Right ventricle myocardium superior (tissue), 1 donor: ENCODE measurements around the gene GATC. TPM values are rescaled to one million over a fixed set of nuclear protein-coding genes. Genes with fewer than 3 reads are reported as not detected.
"Not testable (repeated sequence)": the region's sequence is repeated elsewhere in the genome, so short reads cannot be mapped to it uniquely, and the experiment has no call there.

Experiments
- ATAC-seq: fragments of 200-7000 bp; cut with Tn5 transposase; one replicate; pipeline ENCODE4 v1.9.1; 2020; ENCODE audit warnings: mild to moderate bottlenecking; ENCODE audit not compliant: poor library complexity
- DNase-seq: peaks from one replicate; pipeline ENCODE4 v3.0.0-alpha.2; 2020
- intact Hi-C: fragments of 100-400 bp; cut with DNase I; formaldehyde crosslinking; loops from one replicate; pipeline ENCODE4 v1.11.2; 2022
- total RNA-seq: library from RNA; stranded (reverse); fragmentation: NEBNext Ultra II Directional; extraction: Animal tissue kit (Norgen Biotek cat#: 25700); gene quantifications from one replicate; pipeline ENCODE4 v1.2.1, GENCODE V29; 2021
- donor health status: DM: no; HTN: yes; CAD: no; lungs with severe emphysema.

The GATC gene
- total RNA-seq, 1 donor from 2014 or later = 13.0 TPM

- DNase-seq (peak; percentile 50), ATAC-seq (no peak)
- intact Hi-C loops = no loop called here
Observed at GRCh38 chr12:120466560-120467315, 20.5 kb downstream of the GATC start.

- no peak for ATAC-seq
- intact Hi-C loops = no loop called here
- DNase-seq = no peak
Observed at GRCh38 chr12:120467439-120467838, 21.2 kb downstream of the GATC start.

GRCh38 chr12:120468325-120468820 is 22.1 kb downstream of the GATC start:
- intact Hi-C loops = no loop called here
- ATAC-seq = peak; percentile 9
- peak; percentile 50 for DNase-seq

GRCh38 chr12:120468821-120469449 is 22.7 kb downstream of the GATC start:
- peak; percentile 56 for DNase-seq
- peak; percentile 28 for ATAC-seq
- intact Hi-C loops = no loop called here

- DNase-seq (peak; percentile 98), ATAC-seq (peak; percentile 98)
- intact Hi-C loops = no loop called here
Observed at GRCh38 chr12:120469450-120470149, 23.4 kb downstream of the GATC start, which contains the start of gene SRSF9. SRSF9 (minus strand) TSS chr12:120469748; CDS start chr12:120469609, 139 bp downstream.

- ATAC-seq (peak; percentile 26), DNase-seq (no peak)
- intact Hi-C loops = no loop called here
Observed at GRCh38 chr12:120470150-120470784, 24.0 kb downstream of the GATC start.

GRCh38 chr12:120472521-120472920 is 26.3 kb downstream of the GATC start:
- DNase-seq (no peak), ATAC-seq (no peak)
- intact Hi-C loops = no loop called here

- intact Hi-C loops = no loop called here
- DNase-seq (no peak), ATAC-seq (no peak)
Observed at GRCh38 chr12:120473807-120474615, 27.8 kb downstream of the GATC start.

GRCh38 chr12:120474616-120474960 is 28.3 kb downstream of the GATC start:
- intact Hi-C loops = no loop called here
- ATAC-seq (no peak), DNase-seq (no peak)

- no peak for ATAC-seq
- intact Hi-C loops = no loop called here
- DNase-seq = no peak
Observed at GRCh38 chr12:120475643-120476042, 29.4 kb downstream of the GATC start.

- intact Hi-C loops = no loop called here
- no peak for ATAC-seq
Observed at GRCh38 chr12:120479458-120479857, 33.2 kb downstream of the GATC start.

GRCh38 chr12:120480211-120480610 is 34.0 kb downstream of the GATC start:
- ATAC-seq (no peak), DNase-seq (no peak)
- intact Hi-C loops = no loop called here

More at GRCh38 chr12:120479458-120479857, 33.2 kb downstream of the GATC start:
- DNase-seq = no peak

- ATAC-seq (no peak), DNase-seq (no peak)
- intact Hi-C loops = no loop called here
Observed at GRCh38 chr12:120481022-120481767, 35.0 kb downstream of the GATC start.

- DNase-seq = no peak
- ATAC-seq = no peak
- intact Hi-C loops = no loop called here
Observed at GRCh38 chr12:120483621-120484020, 37.4 kb downstream of the GATC start.

GRCh38 chr12:120485961-120486881 is 40.0 kb downstream of the GATC start:
- no peak for ATAC-seq
- DNase-seq = no peak
- intact Hi-C loops = no loop called here

GRCh38 chr12:120487552-120487951 is 41.3 kb downstream of the GATC start:
- DNase-seq, intact Hi-C loops, ATAC-seq: not testable (repeated sequence)
